GM12878 (cell line): ENCODE data around the gene TFR2. TPM values are rescaled to one million over a fixed set of nuclear protein-coding genes. Genes with fewer than 3 reads are reported as not detected.

Source experiments
- ATAC-seq: fragments of 200-7000 bp; cut with Tn5 transposase; 3 replicates; pipeline ENCODE4 v1.9.1; 2020; ENCODE audit warnings: mild to moderate bottlenecking, moderate library complexity
- BruUV-seq: library from RNA; stranded (reverse); fragments of 400-500 nt; replicated peaks from 2 replicates; lab custom pipeline; 2021; lab: Mats Ljungman, UMichigan
- CTCF ChIA-PET: fragments of 300-600 bp; sonication (Branson Sonifier 250); formaldehyde crosslinking; extraction: SDS; loops from one replicate; lab custom pipeline; 2021; ENCODE audit warnings: inconsistent platforms; lab: Yijun Ruan, JAX
- POLR2A ChIA-PET: fragments of 350-600 bp; formaldehyde crosslinking; extraction: SDS; loops from one replicate; lab custom pipeline; 2021; ENCODE audit warnings: inconsistent platforms; lab: Charles Lee
- RAD21 ChIA-PET: fragments of 300-600 bp; sonication (Branson Sonifier 250); formaldehyde crosslinking; loops from one replicate; lab custom pipeline; 2023; ENCODE audit warnings: antibody characterized with exemption; ENCODE audit not compliant: unreplicated experiment; lab: Charles Lee
- SMC1A ChIA-PET: fragments of 300-600 bp; sonication (Branson Sonifier 250); formaldehyde crosslinking; loops from one replicate; lab custom pipeline; 2023; ENCODE audit not compliant: unreplicated experiment, uncharacterized antibody; lab: Charles Lee
- DNase-seq: peaks from one replicate; pipeline ENCODE4 v3.0.0-alpha.2; 2011; ENCODE audit warnings: low read depth, low spot score
- FAIRE-seq: peaks from 3 replicates; lab custom pipeline; 2011; peaks lifted over from hg19 to GRCh38; lab: Jason Lieb, UNC
- H2AFZ ChIP-seq: 2 replicates; pipeline ENCODE4 v1.6.0; 2011; ENCODE audit warnings: low read depth, low read length, control low read depth; ENCODE audit not compliant: control insufficient read depth
- H3K27ac ChIP-seq: 2 replicates; pipeline ENCODE4 v1.5.1; 2011; ENCODE audit warnings: control low read depth; ENCODE audit not compliant: control insufficient read depth, insufficient read depth
- H3K27me3 ChIP-seq, 2 experiments: replicated peaks in 1 of 2; 2 replicates each; pipeline versions ENCODE4 v1.6.0 to v1.6.1; 2011; ENCODE audit warnings: low read length in 1 of 2; ENCODE audit not compliant: control insufficient read depth in 2 of 2, insufficient read depth in 2 of 2
- H3K36me3 ChIP-seq, 2 experiments: 2 replicates each; pipeline ENCODE4 v1.5.1; 2011; ENCODE audit warnings: low read length in 1 of 2; ENCODE audit not compliant: control insufficient read depth in 2 of 2, insufficient read depth in 2 of 2
- H3K4me1 ChIP-seq: 2 replicates; pipeline ENCODE4 v1.6.1; 2011; ENCODE audit warnings: mild to moderate bottlenecking, low read length, moderate library complexity, mixed read lengths; ENCODE audit not compliant: control insufficient read depth, insufficient read depth
- H3K4me2 ChIP-seq: 2 replicates; pipeline ENCODE4 v1.6.0; 2011; ENCODE audit warnings: control low read depth; ENCODE audit not compliant: control insufficient read depth, insufficient read depth
- H3K4me3 ChIP-seq: fragments of 200-600 bp; sonication (generic); 2 replicates; pipeline ENCODE4 v1.5.1; 2016
- H3K79me2 ChIP-seq: 2 replicates; pipeline ENCODE4 v1.6.0; 2011; ENCODE audit warnings: low read length; ENCODE audit not compliant: control insufficient read depth, insufficient read depth
- H3K9ac ChIP-seq: 2 replicates; pipeline ENCODE4 v1.8.0; 2011; ENCODE audit warnings: low read length, control low read depth, mixed read lengths; ENCODE audit not compliant: control insufficient read depth, insufficient read depth
- H3K9me3 ChIP-seq: replicated peaks from 3 replicates; pipeline ENCODE4 v1.5.1; 2011; ENCODE audit warnings: mild to moderate bottlenecking, low read length; ENCODE audit not compliant: control insufficient read depth, insufficient read depth
- H4K20me1 ChIP-seq: 2 replicates; pipeline ENCODE4 v1.6.0; 2011; ENCODE audit not compliant: control insufficient read depth, insufficient read depth
- CHD2 ChIP-seq: IDR thresholded peaks from 2 replicates; pipeline ENCODE4 v1.6.1; 2011; ENCODE audit warnings: low read depth, low read length, improper control_type of control experiment, borderline replicate concordance
- CREB1 ChIP-seq: IDR thresholded peaks from 2 replicates; pipeline ENCODE4 v1.6.1; 2012; ENCODE audit warnings: low read depth, mild to moderate bottlenecking, inconsistent platforms
- E4F1 ChIP-seq: fragments of 450-650 bp; IDR thresholded peaks from 2 replicates; pipeline ENCODE4 v1.6.1; 2018; ENCODE audit warnings: borderline replicate concordance, mild to moderate bottlenecking; ENCODE audit not compliant: partially characterized antibody
- POLR2A ChIP-seq: IDR thresholded peaks from 2 replicates; pipeline ENCODE4 v1.6.1; 2011; ENCODE audit warnings: low read depth, mild to moderate bottlenecking, low read length
- POLR2AphosphoS2 ChIP-seq: IDR thresholded peaks from 2 replicates; pipeline ENCODE4 v1.6.1; 2011; ENCODE audit warnings: low read depth, mild to moderate bottlenecking, low read length, improper control_type of control experiment, moderate library complexity
- POLR2AphosphoS5 ChIP-seq: IDR thresholded peaks from 2 replicates; pipeline ENCODE4 v1.6.1; 2011; ENCODE audit warnings: mild to moderate bottlenecking, low read length, inconsistent platforms
- RB1 ChIP-seq: fragments of 450-650 bp; formaldehyde crosslinking; IDR thresholded peaks from 2 replicates; pipeline ENCODE4 v1.6.1; 2017; ENCODE audit warnings: mild to moderate bottlenecking, borderline replicate concordance
- SUPT20H ChIP-seq: IDR thresholded peaks from 2 replicates; pipeline ENCODE4 v1.6.1; 2011; ENCODE audit warnings: low read depth, mild to moderate bottlenecking, low read length, moderate library complexity, borderline replicate concordance; ENCODE audit not compliant: control insufficient read depth
- ZBED1 ChIP-seq: IDR thresholded peaks from 2 replicates; pipeline ENCODE4 v1.6.1; 2016; ENCODE audit warnings: borderline replicate concordance
- WGBS: methylation state at CpG from one replicate; pipeline ENCODE4 v1.1.6; 2016; ENCODE audit warnings: low lambda C conversion rate; ENCODE audit not compliant: insufficient replicate concordance, insufficient coverage; ENCODE audit errors: missing lambda C conversion rate; 5-methylcytosine and 5-hydroxymethylcytosine counted together
- in situ Hi-C: fragments of 300-500 bp; cut with MboI; formaldehyde crosslinking; loops from 9 replicates; pipeline ENCODE4 v1.14.3; 2018; ENCODE audit warnings: mixed read lengths
- intact Hi-C: fragments of 100-400 bp; cut with micrococcal nuclease; formaldehyde crosslinking; loops from one replicate; pipeline ENCODE4 v1.14.2; 2022; ENCODE audit not compliant: unreplicated experiment
- polyA plus RNA-seq, 11 experiments: library from polyadenylated mRNA; depleted of rRNA in 4 of 11; unstranded in 6 of 11; stranded (reverse) in 5 of 11; fragments of >200 nt; fragmentation: Nextera tagmentation in 4 of 11; fragmentation: Illumina TruSeq in 1 of 11; extraction: Ambion mirVana in 4 of 11; extraction: Trizol in 1 of 11; gene quantifications; 1 replicate in 1 of 11; 2 replicates in 10 of 11; pipeline versions ENCODE4 v1.2.1 to v1.2.3, GENCODE V29; 2011 to 2016; ENCODE audit warnings: inconsistent platforms in 2 of 11, missing spikeins in 2 of 11, low read depth in 1 of 11
- total RNA-seq, 4 experiments: library from RNA; depleted of rRNA in 3 of 4; stranded (reverse); fragments of >200 nt in 3 of 4; fragmentation: Illumina TruSeq in 1 of 4; extraction: Trizol in 1 of 4; gene quantifications; 2 replicates each; pipeline versions ENCODE4 v1.2.1 to v1.2.3, GENCODE V29; 2013 to 2021
- TF ChIP-seq, protein P1 (sequence below): IDR thresholded peaks from 2 replicates; pipeline ENCODE4 v1.6.1; 2012; ENCODE audit warnings: low read length, inconsistent platforms

Gene TFR2
- total and polyA plus RNA-seq, 10 of the 15 experiments (the other 5 are each of a cell fraction or from before 2014, with no cell fraction given) = 0.30 to 7.2 (median 1.8) TPM

DNA sequence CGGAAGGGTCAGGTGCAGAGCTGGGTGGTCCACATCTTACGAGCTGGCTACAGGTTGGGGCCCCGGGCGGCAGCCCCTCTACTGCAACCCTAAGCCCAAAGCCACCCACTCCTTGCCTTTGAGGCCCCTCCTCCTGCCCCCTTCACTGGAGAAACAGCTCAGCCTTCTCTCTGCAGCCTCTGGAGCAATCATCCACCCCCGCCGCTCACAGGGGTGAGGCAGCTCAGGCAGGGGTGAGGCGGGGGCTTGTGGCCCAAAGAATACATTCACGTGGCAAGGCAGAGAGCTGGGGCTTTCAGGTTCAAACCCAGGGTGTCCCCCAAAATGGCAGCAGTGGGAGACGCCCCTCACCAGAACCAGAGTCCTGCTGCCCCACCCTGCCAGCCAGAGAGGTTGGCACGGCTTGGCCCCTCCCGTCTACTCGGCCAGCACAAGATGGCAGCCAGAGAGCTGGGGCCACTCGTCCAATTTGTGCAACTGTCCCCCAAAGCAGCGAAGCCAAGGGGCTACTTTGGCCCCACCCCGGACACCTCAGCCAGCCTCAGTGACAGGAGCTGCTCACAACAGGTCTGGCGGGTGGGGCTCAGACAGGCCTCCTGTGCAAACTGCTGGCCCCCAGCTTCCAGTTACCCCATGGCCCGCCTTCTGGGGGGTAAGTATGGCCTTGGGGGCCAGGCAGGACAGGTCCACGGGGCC, 39.4 kb upstream of the TFR2 start:
- no peak overlapping the region for H2AFZ ChIP-seq
- H4K20me1 ChIP-seq = no peaks in the 10 kb centered on the region
- no peak overlapping the region for H3K4me2 ChIP-seq
- no peak overlapping the region for H3K27ac ChIP-seq
- ATAC-seq (no peak), FAIRE-seq (no peak), DNase-seq (no peak)
- intact Hi-C loops (no loop called here), in situ Hi-C loops (loop anchor here (25.0 kb wide), 1 partner anchor 218 kb away; the partner anchor contains the start of gene SPACDR)
- H3K9ac ChIP-seq = no peak overlapping the region
- BruUV-seq = no TSS peak
- WGBS = 89% methylated on average over 18 of the region's 18 CpGs
- H3K9me3 ChIP-seq = no peaks in the 10 kb centered on the region
- POLR2A ChIA-PET = interaction anchor here (0.5 kb wide), 1 partner anchor 23 kb away, joined by 3 read pairs; no protein-coding TSS in a partner anchor
- H3K4me3 ChIP-seq = no peak overlapping the region
- peaks cover 4 to 56% of the 10 kb centered on the region in 2 experiments; a peak in 3 of 4 replicates for H3K36me3 ChIP-seq
- H3K79me2 ChIP-seq = peaks cover 4% of the 10 kb centered on the region
- CTCF ChIA-PET = interaction anchor here (0.6 to 6.3 kb wide), 3 partner anchors 10 to 68 kb away, joined by 3 to 57 read pairs (median 5); partner anchors contain the start of genes MOSPD3 and POP7
- SMC1A ChIA-PET = interaction anchor here (1.0 kb wide), 1 partner anchor 12 kb away, joined by 3 read pairs; no protein-coding TSS in a partner anchor
- TF ChIP-seq RB1 (no peak), POLR2AphosphoS2 (peak; percentile 30; the same call in 1 of the 2 replicates), E4F1 (no peak), POLR2AphosphoS5 (peak; percentile 68; the same call in 1 of the 2 replicates), POLR2A (peak; percentile 72; the same call in 1 of the 2 replicates), CREB1 (no peak), CHD2 (no peak), ZBED1 (no peak), SUPT20H (no peak)
- TF ChIP-seq, protein P1, sequence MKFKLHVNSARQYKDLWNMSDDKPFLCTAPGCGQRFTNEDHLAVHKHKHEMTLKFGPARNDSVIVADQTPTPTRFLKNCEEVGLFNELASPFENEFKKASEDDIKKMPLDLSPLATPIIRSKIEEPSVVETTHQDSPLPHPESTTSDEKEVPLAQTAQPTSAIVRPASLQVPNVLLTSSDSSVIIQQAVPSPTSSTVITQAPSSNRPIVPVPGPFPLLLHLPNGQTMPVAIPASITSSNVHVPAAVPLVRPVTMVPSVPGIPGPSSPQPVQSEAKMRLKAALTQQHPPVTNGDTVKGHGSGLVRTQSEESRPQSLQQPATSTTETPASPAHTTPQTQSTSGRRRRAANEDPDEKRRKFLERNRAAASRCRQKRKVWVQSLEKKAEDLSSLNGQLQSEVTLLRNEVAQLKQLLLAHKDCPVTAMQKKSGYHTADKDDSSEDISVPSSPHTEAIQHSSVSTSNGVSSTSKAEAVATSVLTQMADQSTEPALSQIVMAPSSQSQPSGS = no peak
- no peaks in the 10 kb centered on the region for H3K4me1 ChIP-seq
- no peaks in the 10 kb centered on the region for H3K27me3 ChIP-seq
- RAD21 ChIA-PET = no interaction called here
